CD14-positive monocyte (primary cell): ENCODE results near the gene WRNIP1. TPM values are rescaled to one million over a fixed set of nuclear protein-coding genes. Genes with fewer than 3 reads are reported as not detected.

Experiments
- DNase-seq, 3 donors: peaks; one replicate each; pipeline ENCODE4 v3.0.0-alpha.2; 2011 to 2022
- H2AFZ ChIP-seq: 2 replicates; pipeline ENCODE4 v1.6.0; 2012; ENCODE audit warnings: mild to moderate bottlenecking, low read depth, low read length, inconsistent platforms; ENCODE audit not compliant: insufficient read depth, poor library complexity, severe bottlenecking
- H3K27ac ChIP-seq, 2 donors: 1 replicate in 1 of 2; 2 replicates in 1 of 2; pipeline ENCODE4 v1.5.1; 2012 to 2013; ENCODE audit warnings: low read length in 2 of 2, control low read depth in 1 of 2, inconsistent platforms in 1 of 2, low read depth in 1 of 2, mild to moderate bottlenecking in 1 of 2
- H3K27me3 ChIP-seq, 2 donors: one replicate each; pipeline versions ENCODE4 v1.6.0 to v1.6.1; 2011 to 2013; ENCODE audit warnings: low read length in 2 of 2; ENCODE audit not compliant: control insufficient read depth in 2 of 2, insufficient read depth in 2 of 2
- H3K36me3 ChIP-seq, 2 donors: replicated peaks in 1 of 2; 1 replicate in 1 of 2; 2 replicates in 1 of 2; pipeline versions ENCODE4 v1.5.1 to v1.6.1; 2012 to 2013; ENCODE audit warnings: low read length in 2 of 2, control low read depth in 1 of 2, inconsistent platforms in 1 of 2, mild to moderate bottlenecking in 1 of 2; ENCODE audit not compliant: insufficient read depth in 2 of 2, control insufficient read depth in 1 of 2
- H3K4me1 ChIP-seq, 2 donors: 1 replicate in 1 of 2; 2 replicates in 1 of 2; pipeline versions ENCODE4 v1.5.1 to v1.6.1; 2012 to 2013; ENCODE audit warnings: low read length in 2 of 2, control low read depth in 1 of 2, inconsistent platforms in 1 of 2, mild to moderate bottlenecking in 1 of 2, moderate library complexity in 1 of 2; ENCODE audit not compliant: insufficient read depth in 2 of 2, control insufficient read depth in 1 of 2
- H3K4me2 ChIP-seq: replicated peaks from 2 replicates; pipeline ENCODE3; 2012; ENCODE audit warnings: low read length, moderate library complexity, mild to moderate bottlenecking; ENCODE audit not compliant: poor library complexity, severe bottlenecking; ENCODE audit errors: extremely low read depth
- H3K4me3 ChIP-seq, 3 experiments: fragments of 200-600 bp in 1 of 3; sonication (generic) in 1 of 3; replicated peaks in 1 of 3; 1 replicate in 2 of 3; 2 replicates in 1 of 3; pipeline ENCODE4 v1.5.1; 2011 to 2013; ENCODE audit warnings: low read length in 3 of 3, mild to moderate bottlenecking in 3 of 3, control low read depth in 2 of 3, low read depth in 2 of 3, inconsistent platforms in 1 of 3, moderate library complexity in 1 of 3
- H3K79me2 ChIP-seq: 2 replicates; pipeline ENCODE4 v1.6.0; 2012; ENCODE audit warnings: mild to moderate bottlenecking, control low read depth, inconsistent platforms, low read length, moderate library complexity; ENCODE audit not compliant: insufficient read depth
- H3K9ac ChIP-seq: 2 replicates; pipeline ENCODE4 v1.6.0; 2017; ENCODE audit warnings: low read length, mild to moderate bottlenecking; ENCODE audit not compliant: insufficient read depth, poor library complexity, severe bottlenecking
- H3K9me3 ChIP-seq, 2 donors: replicated peaks in 1 of 2; 1 replicate in 1 of 2; 2 replicates in 1 of 2; pipeline versions ENCODE4 v1.5.1 to v1.6.1; 2012 to 2013; ENCODE audit warnings: low read length in 2 of 2, control low read depth in 1 of 2; ENCODE audit not compliant: control insufficient read depth in 1 of 2, insufficient read depth in 1 of 2
- H4K20me1 ChIP-seq: 2 replicates; pipeline ENCODE4 v1.6.0; 2012; ENCODE audit warnings: mild to moderate bottlenecking, low read length, control low read depth, moderate library complexity; ENCODE audit not compliant: insufficient read depth
- H3K27ac Mint-ChIP-seq, 7 donors: one replicate each; pipeline ENCODE4 v1.8.0; 2020; ENCODE audit warnings: mild to moderate bottlenecking in 7 of 7, mixed read lengths in 7 of 7, moderate library complexity in 6 of 7, inconsistent platforms in 2 of 7
- H3K27me3 Mint-ChIP-seq, 3 donors: one replicate each; pipeline ENCODE4 v1.8.0; 2021 to 2022; ENCODE audit warnings: low read depth in 3 of 3, mild to moderate bottlenecking in 3 of 3, mixed read lengths in 3 of 3, moderate library complexity in 3 of 3, inconsistent platforms in 1 of 3
- H3K36me3 Mint-ChIP-seq, 2 donors: one replicate each; pipeline ENCODE4 v1.8.0; 2020; ENCODE audit warnings: mixed read lengths in 2 of 2, inconsistent platforms in 1 of 2, mild to moderate bottlenecking in 1 of 2
- H3K4me1 Mint-ChIP-seq: one replicate; pipeline ENCODE4 v1.8.0; 2020; ENCODE audit warnings: mild to moderate bottlenecking, mixed read lengths
- H3K4me3 Mint-ChIP-seq, 2 donors: one replicate each; pipeline ENCODE4 v1.8.0; 2020; ENCODE audit warnings: mild to moderate bottlenecking in 2 of 2, mixed read lengths in 2 of 2, moderate library complexity in 1 of 2
- H3K9me3 Mint-ChIP-seq, 7 donors: one replicate each; pipeline ENCODE4 v1.8.0; 2020 to 2022; ENCODE audit warnings: mixed read lengths in 7 of 7, mild to moderate bottlenecking in 6 of 7, moderate library complexity in 6 of 7, inconsistent platforms in 2 of 7
- WGBS: methylation state at CpG from one replicate; pipeline ENCODE4 v1.1.5; 2013; ENCODE audit warnings: missing lambda C conversion rate; ENCODE audit not compliant: insufficient coverage; 5-methylcytosine and 5-hydroxymethylcytosine counted together
- intact Hi-C, 2 donors: fragments of 100-400 bp; cut with micrococcal nuclease; formaldehyde crosslinking; loops; one replicate each; pipeline versions ENCODE4 v1.15.0 to v1.15.1; 2023
- polyA plus RNA-seq, 3 donors: library from polyadenylated mRNA; depleted of rRNA in 1 of 3; unstranded in 2 of 3; stranded (reverse) in 1 of 3; fragments of 300-500 nt in 2 of 3; fragments of >200 nt in 1 of 3; fragmentation: Illumina TruSeq in 2 of 3; gene quantifications; 1 replicate in 2 of 3; 2 replicates in 1 of 3; pipeline ENCODE4 v1.2.3, GENCODE V29; 2012 to 2021
- TF ChIP-seq, protein P1 (sequence below): fragments of 200-600 bp; IDR thresholded peaks from one replicate; pipeline ENCODE4 v1.8.0; 2022; ENCODE audit warnings: antibody characterized with exemption, mild to moderate bottlenecking

The WRNIP1 gene
- polyA plus RNA-seq, 3 donors: 17.5 to 25.8 (median 17.8) TPM

DNA sequence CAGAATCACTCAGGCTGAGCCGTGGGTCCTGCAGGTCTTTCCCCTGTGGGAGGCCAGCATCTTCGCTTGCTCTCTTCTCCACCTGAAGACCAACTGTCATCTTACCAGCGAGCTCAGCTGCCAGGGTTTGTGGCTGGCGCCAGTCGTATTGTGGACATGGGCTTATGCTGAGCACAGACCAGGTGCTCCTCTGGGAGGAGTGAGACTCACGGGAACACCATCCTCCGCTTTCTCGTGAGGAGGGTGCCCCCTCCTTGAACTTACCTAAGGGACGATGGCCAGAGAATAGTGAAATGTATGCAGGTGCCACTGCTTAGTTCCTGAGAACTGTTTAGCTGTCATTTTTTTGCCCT is 17.1 kb downstream of the WRNIP1 start:
- Mint-ChIP-seq H3K27ac (no peak overlapping the region), H3K36me3 (peaks cover 83 to 99% of the 10 kb centered on the region in 2 donors), H3K9me3 (no peaks in the 10 kb centered on the region), H3K4me1 (peaks cover 8% of the 10 kb centered on the region), H3K4me3 (no peak overlapping the region), H3K27me3 (peaks cover 0 to 2% (median 0%) of the 10 kb centered on the region in 3 donors)
- 80% methylated on average over 5 of the region's 9 CpGs for WGBS
- no peak overlapping the region for H3K4me2 ChIP-seq
- peaks cover 59% of the 10 kb centered on the region for H4K20me1 ChIP-seq
- intact Hi-C loops: no loop called here
- H3K4me1 ChIP-seq: no peaks in the 10 kb centered on the region
- peaks cover 59% of the 10 kb centered on the region for H3K79me2 ChIP-seq
- H2AFZ ChIP-seq: no peak overlapping the region
- no peaks in the 10 kb centered on the region for H3K9me3 ChIP-seq
- no peak overlapping the region for H3K9ac ChIP-seq
- H3K27ac ChIP-seq: no peak overlapping the region
- no peak overlapping the region for H3K4me3 ChIP-seq
- no peak for DNase-seq
- H3K36me3 ChIP-seq: peaks cover 71 to 94% of the 10 kb centered on the region in 2 donors
- TF ChIP-seq, protein P1, sequence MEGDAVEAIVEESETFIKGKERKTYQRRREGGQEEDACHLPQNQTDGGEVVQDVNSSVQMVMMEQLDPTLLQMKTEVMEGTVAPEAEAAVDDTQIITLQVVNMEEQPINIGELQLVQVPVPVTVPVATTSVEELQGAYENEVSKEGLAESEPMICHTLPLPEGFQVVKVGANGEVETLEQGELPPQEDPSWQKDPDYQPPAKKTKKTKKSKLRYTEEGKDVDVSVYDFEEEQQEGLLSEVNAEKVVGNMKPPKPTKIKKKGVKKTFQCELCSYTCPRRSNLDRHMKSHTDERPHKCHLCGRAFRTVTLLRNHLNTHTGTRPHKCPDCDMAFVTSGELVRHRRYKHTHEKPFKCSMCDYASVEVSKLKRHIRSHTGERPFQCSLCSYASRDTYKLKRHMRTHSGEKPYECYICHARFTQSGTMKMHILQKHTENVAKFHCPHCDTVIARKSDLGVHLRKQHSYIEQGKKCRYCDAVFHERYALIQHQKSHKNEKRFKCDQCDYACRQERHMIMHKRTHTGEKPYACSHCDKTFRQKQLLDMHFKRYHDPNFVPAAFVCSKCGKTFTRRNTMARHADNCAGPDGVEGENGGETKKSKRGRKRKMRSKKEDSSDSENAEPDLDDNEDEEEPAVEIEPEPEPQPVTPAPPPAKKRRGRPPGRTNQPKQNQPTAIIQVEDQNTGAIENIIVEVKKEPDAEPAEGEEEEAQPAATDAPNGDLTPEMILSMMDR: no peak
- no peaks in the 10 kb centered on the region for H3K27me3 ChIP-seq

DNA sequence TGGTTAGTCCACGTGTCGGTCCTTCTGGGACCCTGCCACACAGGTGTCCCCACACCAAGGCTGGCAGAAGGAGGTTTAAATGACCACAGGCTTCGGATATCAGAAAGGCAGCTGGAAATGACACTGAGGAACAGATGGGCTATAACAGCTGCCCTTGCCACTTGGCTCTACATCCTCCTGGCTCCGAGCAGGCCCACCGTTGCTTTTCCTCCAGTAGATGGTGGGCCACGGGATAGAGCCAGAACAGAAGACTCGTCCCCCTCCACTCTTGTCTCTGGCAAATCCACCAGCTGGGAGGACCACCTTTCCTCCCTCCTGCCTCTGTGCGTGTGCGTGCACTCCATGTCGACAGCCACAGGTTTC is 17.6 kb downstream of the WRNIP1 start:
- intact Hi-C loops: no loop called here
- Mint-ChIP-seq H3K27me3 (peaks cover 0 to 2% (median 0%) of the 10 kb centered on the region in 3 donors), H3K9me3 (no peaks in the 10 kb centered on the region), H3K4me1 (peaks cover 8% of the 10 kb centered on the region), H3K27ac (peak overlapping the region in 1 of 7 donors; percentile 11), H3K4me3 (no peak overlapping the region), H3K36me3 (peaks cover 83 to 99% of the 10 kb centered on the region in 2 donors)
- Histone ChIP-seq H3K79me2 (peaks cover 57% of the 10 kb centered on the region), H3K27me3 (no peaks in the 10 kb centered on the region), H3K9ac (no peak overlapping the region), H3K27ac (no peak overlapping the region), H3K4me3 (no peak overlapping the region), H3K4me2 (no peak overlapping the region), H4K20me1 (peaks cover 54% of the 10 kb centered on the region), H2AFZ (no peak overlapping the region), H3K36me3 (peaks cover 74 to 94% of the 10 kb centered on the region in 2 donors), H3K4me1 (no peaks in the 10 kb centered on the region), H3K9me3 (no peaks in the 10 kb centered on the region)
- TF ChIP-seq, protein P1: no peak
- 54% methylated on average over 10 of the region's 10 CpGs for WGBS
- DNase-seq: no peak
